HG03159 (cell line): ENCODE measurements around the gene IPPK.

Source experiments
- ATAC-seq: cut with Tn5 transposase; IDR thresholded peaks from one replicate; pipeline ENCODE4 v1.9.1; 2021; ENCODE audit warnings: mild to moderate bottlenecking, moderate library complexity; ENCODE audit not compliant: unreplicated experiment

Gene IPPK

DNA sequence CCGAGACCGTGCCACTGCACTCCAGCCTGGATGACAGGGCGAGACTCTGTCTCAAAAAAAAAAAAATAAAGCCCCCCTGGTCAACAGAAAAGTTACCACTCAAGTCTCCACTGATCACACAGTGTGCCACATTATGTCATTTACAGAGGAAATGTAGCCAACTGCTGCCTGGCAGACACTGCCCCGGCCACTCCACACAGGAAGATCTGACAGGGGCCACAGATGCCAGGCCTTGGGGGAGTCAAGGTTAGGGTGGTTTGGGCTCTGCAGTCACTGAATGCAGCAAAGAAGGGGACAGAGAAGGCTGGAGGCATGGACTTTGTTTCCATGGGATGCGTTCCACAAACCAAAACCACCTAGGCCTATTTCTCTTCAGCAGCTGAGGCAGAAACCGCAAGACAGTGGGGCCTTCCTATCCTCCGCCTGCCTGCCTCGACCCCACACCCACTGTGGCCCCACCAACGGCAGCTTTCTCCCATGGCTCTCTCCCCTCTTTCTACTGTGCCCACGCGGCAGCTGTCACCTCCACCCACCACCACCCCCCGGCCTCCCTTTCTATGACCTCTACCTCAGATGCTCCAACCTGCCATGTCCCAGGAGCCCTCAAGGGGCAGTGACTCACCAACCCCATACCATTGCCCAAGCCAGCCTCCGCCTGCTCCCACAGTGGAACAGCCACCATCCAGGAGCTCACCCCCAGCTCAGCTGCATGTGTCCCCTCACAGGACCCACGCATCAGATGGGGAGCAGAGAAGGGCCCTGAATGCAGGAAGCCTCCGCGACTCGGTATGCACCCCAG is 12.4 kb downstream of the IPPK start:
- no peak for ATAC-seq

- no peak for ATAC-seq
These were observed 13.4 kb downstream of the IPPK start for GRCh38 chr9:92656537-92656925.

DNA sequence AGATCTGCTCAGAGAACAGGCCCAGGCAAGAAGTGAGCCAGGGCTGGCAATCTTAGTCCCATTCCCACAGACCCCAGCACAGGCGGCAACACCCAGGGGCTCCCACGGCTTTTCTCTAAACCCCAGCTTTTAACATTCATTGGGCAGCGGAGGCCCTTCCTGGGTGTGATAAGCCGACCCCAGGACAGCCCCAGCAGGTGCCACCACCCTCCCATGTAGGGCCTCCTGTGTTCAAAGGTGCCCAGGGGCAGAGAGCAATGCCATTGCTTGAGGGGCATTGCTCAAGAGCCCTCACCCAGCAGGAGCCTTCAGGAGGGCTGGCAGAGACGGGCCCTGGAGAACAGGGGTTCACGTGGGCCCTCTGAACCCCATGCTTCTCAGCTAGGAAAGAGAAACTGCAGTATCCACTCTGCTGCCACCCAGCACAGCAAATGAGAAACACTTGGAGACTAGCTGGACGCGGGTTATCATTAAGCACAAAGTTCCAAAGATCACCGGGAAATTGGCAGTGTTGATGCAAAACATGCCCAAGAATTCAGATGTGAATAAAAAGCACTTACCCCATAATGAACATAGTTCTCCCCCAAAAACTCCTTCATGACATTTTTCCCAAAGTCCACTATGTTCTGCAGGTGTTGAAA is 13.9 kb downstream of the IPPK start:
- ATAC-seq, result no peak

GRCh38 chr9:92655366-92655765 is 14.6 kb downstream of the IPPK start:
- ATAC-seq, result no peak

DNA sequence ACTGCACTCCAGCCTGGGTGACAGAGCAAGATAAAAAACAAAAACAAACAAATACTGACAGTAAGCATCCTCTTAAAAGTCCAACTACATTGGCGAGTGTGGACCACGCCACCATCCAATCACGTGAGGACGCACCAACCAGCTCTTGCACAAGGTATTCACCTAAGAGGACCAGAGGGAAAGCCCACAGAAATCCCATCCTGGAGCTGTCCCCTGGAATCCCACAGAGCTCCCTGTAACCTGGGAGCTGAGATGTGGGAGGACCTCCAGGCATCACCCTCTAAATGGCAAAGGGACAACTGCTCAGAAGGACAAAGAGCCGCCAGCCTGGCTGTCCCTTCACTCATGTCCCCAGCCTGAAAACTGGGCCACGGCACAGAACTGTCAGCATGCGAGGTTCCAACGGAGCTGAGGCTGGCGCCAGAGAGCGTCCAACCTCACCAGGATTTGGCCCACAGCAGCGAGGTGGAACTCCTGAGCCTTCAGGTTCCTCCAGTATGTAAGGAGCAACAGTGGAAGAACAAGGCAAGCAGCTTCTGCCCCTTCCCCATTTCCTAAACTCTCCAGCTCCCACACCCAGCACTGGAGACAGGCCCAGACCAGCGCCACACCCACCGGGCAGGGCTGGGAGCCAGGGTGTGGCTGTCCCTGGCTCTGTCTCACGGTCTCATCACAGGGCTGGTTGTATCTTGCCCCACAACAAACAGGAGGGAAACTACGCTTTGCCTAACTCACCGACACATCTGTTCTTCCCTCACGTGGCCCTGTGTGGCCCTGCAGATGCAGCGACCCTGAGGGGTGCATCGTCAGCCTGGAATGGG is 15.2 kb downstream of the IPPK start:
- ATAC-seq, result no peak

DNA sequence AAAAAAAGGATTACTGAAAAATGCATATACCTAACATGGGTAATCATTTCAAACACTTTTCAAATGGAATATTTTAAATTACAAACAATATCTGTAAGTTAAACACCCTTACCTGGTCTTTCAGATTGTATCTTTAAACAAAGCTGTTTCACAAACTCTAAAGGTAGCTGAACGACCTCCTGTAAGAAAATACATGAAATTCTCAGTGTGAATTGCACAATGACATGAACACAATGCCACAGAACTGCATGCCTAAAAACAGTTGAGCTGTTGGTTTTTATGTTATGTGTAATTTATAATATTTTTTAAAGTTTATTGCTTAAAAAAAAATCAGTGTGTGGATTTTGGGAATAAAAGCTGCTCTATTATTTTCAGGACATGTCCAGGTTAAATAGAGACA is 17.5 kb downstream of the IPPK start:
- no peak for ATAC-seq

DNA sequence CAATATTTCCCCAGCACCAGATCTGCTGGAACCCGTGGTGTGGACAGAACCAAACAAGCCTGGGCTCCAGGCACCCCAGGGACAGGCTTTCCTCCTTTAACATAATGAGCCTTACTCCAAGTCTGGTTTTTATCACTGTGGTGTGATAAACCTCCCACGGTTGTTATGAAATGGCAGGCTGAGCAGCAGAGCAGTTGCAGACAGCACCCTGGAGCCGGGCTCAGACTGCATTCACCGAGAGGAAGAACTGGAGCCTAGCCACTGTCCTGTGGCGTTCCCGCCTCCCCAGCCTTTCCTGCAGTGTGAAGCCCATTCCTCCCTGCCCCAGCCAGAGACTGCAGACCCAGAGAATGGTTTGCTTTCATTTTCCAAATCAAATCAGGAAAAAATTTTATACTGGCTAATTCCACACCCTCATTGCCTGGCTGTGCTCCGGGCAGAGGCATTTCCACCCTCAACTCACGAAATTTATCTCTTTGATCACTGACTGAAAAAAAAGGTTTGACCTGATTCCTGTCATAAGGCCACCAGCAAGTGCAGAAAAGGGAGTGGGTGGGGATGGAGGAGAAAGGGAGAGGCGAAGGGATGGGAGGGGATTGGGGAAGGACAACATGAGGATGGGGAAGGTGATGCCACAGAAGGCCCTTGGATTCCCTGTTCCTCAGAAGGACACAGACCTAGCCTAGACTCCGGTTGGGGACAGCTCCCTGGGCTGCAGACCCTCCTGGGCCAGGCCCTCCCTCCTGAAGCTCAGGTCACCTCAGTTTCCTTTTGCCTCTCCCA is 18.9 kb downstream of the IPPK start:
- ATAC-seq, result no peak

DNA sequence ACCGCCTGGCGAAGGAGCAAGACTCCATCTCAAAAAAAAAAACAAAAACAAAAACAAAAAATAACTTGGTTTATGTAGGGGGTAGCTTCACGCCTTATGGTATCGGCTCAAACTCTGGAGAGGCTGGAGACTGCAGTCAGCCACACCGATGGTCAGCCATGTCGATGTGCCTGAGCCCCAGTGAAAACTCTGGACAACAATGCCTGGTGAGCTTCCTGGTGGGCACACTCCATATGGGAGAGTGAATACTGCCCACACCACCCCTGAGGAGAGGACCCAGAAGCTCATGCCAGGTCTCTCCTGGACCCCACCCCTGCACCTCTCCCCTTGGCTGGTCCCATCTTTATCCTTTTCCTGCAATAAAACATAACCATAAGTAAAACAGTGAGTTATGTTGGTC is 19.6 kb downstream of the IPPK start:
- no peak for ATAC-seq

DNA sequence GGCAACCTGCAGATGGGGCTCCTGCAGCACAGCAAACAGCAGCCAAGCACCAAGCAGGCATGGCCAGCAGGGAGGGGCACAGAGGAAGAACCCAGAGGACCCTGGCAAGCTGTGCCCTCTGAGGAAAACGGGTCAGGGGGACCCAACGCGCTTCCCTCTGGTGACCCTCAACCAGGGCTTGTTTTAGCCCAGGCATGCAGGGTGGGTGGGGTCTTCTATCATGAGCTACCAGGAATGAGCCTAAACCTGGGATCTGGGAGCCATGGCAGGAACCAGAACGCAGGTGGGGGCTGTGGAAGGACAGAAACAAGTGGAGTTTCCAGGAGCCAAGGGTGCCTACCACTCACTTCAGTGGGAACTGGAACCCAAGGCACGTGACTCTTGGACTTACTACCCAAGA is 20.9 kb downstream of the IPPK start:
- ATAC-seq, result no peak

GRCh38 chr9:92648474-92648971 is 21.4 kb downstream of the IPPK start:
- no peak for ATAC-seq

DNA sequence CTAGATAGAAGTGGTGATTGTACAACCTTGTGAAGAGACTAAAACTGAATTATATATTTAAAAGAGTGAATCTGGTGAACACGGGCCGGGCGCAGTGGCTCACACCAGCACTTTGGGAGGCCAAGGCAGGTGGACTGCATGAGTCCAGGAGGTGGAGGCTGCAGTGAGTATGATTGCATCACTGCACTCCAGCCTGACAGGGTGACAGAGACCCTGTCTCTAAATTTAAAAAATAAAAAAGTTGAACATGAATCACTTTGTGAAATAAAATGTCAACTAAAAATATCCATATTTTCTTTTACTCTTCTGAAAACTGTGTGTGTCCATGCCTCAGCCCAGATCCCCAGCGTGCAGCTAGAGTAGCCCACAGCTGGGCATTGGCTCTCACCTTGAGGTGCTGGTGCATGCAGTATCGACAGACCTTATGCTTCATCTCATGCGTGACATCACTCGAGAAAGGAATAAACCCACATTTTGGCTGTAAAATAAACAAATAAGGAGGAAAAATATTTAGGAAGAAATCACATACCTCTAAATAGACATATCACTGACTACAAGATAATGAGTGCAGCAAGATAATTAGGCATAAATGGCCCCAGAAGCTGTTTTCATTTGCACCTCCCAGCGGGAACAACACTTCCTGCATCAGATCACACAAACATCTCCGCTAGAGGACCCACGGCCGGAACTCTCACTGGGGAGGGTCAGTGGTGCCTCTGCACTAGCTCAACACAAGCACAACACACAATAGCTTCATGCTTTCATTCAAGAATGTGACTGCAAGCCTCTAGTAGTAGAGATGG is 22.1 kb downstream of the IPPK start:
- ATAC-seq, result no peak

DNA sequence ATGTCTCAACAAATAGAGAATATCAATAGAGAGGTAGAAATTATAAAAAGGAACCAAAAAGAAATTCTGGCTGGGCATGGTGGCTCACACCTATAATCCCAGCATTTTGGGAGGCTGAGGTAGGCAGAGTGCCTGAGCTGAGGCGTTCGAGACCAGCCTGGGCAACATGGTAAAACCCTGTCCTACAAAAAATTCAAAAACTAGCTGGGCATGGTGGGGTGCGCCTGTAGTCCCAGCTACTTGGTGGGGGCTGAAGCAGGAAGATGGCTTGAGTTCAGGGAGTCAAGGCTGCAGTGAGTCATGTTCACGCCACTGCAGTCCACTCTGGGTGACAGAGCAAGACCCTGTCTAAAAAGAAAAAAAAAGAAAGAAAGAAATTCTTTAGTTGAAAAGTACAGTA is 24.9 kb downstream of the IPPK start:
- ATAC-seq, result no peak

DNA sequence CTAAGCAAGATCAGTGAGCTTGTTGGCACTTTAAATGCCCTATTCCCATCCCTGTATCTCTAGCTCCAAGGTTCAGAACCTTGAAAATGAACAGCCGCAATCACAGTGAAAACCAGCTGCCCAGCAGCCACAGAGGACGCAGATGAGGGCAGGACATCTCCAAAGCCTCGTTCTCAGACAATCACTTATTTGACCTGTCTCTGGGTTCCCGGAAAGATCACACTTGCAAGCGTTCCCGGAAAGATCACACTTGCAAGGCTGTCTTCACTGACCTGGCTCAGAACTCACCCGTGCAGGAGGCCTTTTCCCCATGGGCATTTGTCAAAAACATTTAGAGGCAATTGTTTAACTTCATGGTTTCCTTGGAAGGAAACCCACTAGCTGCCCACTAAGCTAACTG is 25.7 kb downstream of the IPPK start:
- ATAC-seq, result no peak

DNA sequence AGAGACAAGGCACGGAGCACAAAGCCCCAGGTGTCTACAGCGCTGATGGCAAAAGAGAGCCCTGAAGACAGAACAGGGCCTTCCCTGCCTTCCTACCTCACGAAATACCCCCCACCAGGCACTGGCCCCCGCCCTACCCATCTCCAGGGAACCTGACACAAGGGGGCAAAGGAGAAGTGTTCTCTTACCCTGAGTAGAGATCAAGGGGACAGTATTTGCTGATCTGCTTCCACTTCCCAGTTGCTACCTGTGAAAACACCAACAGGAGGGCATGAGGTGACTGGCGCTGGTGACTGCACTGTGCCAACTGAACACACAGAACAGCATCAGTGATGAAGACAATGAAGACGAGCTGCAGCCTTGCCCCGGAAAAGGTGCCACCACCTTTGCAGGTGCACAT is 27.4 kb downstream of the IPPK start:
- no peak for ATAC-seq

GRCh38 chr9:92642041-92642451 is 27.9 kb downstream of the IPPK start:
- ATAC-seq, result no peak

DNA sequence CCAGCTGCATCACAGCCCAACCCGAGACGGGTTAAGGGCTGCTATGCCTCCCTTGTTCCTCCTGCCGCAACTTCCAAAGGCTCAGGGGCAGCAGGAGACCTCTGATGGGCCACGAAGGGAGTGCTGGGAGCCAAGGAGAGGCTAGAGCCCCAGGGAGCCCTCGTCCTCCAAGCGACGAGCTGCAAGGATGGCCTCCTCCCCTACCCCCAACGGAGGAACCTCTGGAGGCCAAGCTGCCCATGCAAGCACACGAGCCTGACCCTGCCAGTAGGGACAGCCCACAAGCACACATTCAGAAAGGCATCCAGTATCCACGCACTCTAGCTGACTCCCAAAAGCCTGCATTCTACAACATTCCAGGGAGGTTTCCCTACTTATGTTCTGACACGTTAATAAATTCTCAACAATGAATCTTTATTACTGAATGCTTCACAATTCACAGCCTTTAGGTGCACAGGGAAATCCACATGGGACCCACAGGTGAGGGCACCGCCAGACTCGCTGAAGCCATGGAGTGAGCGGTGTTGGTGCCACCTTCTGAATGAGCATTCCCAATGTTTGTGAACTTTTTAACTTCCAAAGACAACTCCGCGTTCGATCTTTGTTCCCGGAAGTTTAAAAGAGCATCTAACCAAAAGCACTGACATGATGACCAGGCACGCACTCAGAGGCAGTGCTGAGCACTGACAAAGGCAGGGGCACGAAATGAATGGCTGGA is 28.7 kb downstream of the IPPK start:
- ATAC-seq, result no peak

GRCh38 chr9:92640398-92641091 is 29.4 kb downstream of the IPPK start:
- no peak for ATAC-seq

GRCh38 chr9:92639791-92640271 is 30.1 kb downstream of the IPPK start:
- ATAC-seq, result no peak

DNA sequence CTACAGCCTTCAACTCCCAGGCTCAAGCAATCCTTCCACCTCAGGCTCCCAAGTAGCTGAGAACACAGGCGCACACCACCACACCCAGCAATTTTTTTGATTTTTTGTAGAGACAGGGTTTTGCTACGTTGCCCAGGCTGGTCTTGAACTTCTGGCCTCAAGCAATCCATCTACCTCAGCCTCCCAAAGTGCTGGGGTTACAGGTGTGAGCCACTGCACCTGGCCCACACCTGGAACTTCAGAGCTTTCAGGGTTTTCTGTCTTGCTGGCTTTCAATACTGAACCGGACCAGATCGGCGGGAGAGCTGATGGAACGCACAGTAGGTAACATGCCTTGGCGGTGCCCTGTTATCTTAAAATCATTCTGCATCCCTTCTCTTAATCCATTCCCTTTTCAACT is 30.8 kb downstream of the IPPK start:
- no peak for ATAC-seq
